GM10266 (cell line): ENCODE measurements around the gene ITGA2B.
"Not testable (repeated sequence)": the region's sequence is repeated elsewhere in the genome, so short reads cannot be mapped to it uniquely, and the experiment has no call there.

Experiments used
- DNase-seq: peaks from one replicate; pipeline ENCODE4 v3.0.0; 2012; ENCODE audit errors: extremely low spot score
- CTCF ChIP-seq: IDR thresholded peaks from 2 replicates; pipeline ENCODE4 v1.5.1; 2012; ENCODE audit warnings: mild to moderate bottlenecking, low read depth; ENCODE audit not compliant: control insufficient read depth, insufficient read depth; ENCODE audit errors: missing control alignments

The ITGA2B gene

GRCh38 chr17:44398692-44399691 is 9.5 kb upstream of the ITGA2B start:
- DNase-seq = no peak
- no peak for TF ChIP-seq CTCF

GRCh38 chr17:44397479-44398440 is 8.3 kb upstream of the ITGA2B start:
- DNase-seq = no peak
- TF ChIP-seq CTCF = no peak

- no peak for DNase-seq
- TF ChIP-seq CTCF = no peak
Measured at GRCh38 chr17:44396946-44397345, 7.5 kb upstream of the ITGA2B start.

GRCh38 chr17:44394833-44395232 is 5.4 kb upstream of the ITGA2B start:
- TF ChIP-seq CTCF = no peak
- no peak for DNase-seq

- not testable (repeated sequence) for DNase-seq
Measured at GRCh38 chr17:44394112-44394511, 4.7 kb upstream of the ITGA2B start.

- TF ChIP-seq CTCF = no peak
- no peak for DNase-seq
Measured at GRCh38 chr17:44390250-44390870, 911 bp upstream of the ITGA2B start.

GRCh38 chr17:44389723-44390202 is 314 bp upstream of the ITGA2B start:
- no peak for DNase-seq
- TF ChIP-seq CTCF = no peak
